Trophoblast cell (in vitro differentiated cells and primary cell): Measurements from ENCODE around the gene RNF123.

Source experiments
- DNase-seq, 2 donors: peaks; one replicate each; pipeline ENCODE4 v3.0.0-alpha.2; 2016
- H2AFZ ChIP-seq: 2 replicates; pipeline ENCODE4 v1.6.1; 2013; ENCODE audit warnings: low read length, moderate library complexity, mild to moderate bottlenecking; ENCODE audit not compliant: insufficient read depth, poor library complexity
- H2AK5ac ChIP-seq: 2 replicates; pipeline ENCODE4 v1.6.1; 2013; ENCODE audit warnings: mild to moderate bottlenecking, low read length
- H2BK120ac ChIP-seq: 2 replicates; pipeline ENCODE4 v1.6.1; 2013; ENCODE audit warnings: low read length, mild to moderate bottlenecking, moderate library complexity; ENCODE audit not compliant: insufficient read depth, poor library complexity
- H2BK12ac ChIP-seq: 2 replicates; pipeline ENCODE4 v1.6.1; 2013; ENCODE audit warnings: mild to moderate bottlenecking, low read length, moderate library complexity
- H2BK5ac ChIP-seq: 2 replicates; pipeline ENCODE4 v1.6.1; 2013; ENCODE audit warnings: low read length, low read depth, moderate library complexity, mild to moderate bottlenecking; ENCODE audit not compliant: poor library complexity
- H3K14ac ChIP-seq: 2 replicates; pipeline ENCODE4 v1.6.1; 2013; ENCODE audit warnings: mild to moderate bottlenecking, low read length
- H3K18ac ChIP-seq: 2 replicates; pipeline ENCODE4 v1.6.1; 2013; ENCODE audit warnings: mild to moderate bottlenecking, low read length
- H3K23ac ChIP-seq: 2 replicates; pipeline ENCODE4 v1.6.1; 2013; ENCODE audit warnings: low read length
- H3K27ac ChIP-seq: 2 replicates; pipeline ENCODE4 v1.5.1; 2013; ENCODE audit warnings: low read depth, mild to moderate bottlenecking, inconsistent platforms, low read length, moderate library complexity
- H3K27me3 ChIP-seq: 2 replicates; pipeline ENCODE4 v1.6.1; 2013; ENCODE audit warnings: inconsistent platforms, mild to moderate bottlenecking, low read length, moderate library complexity; ENCODE audit not compliant: insufficient read depth
- H3K36me3 ChIP-seq, 2 experiments: 1 replicate in 1 of 2; 2 replicates in 1 of 2; pipeline ENCODE4 v1.6.1; 2013; ENCODE audit warnings: low read length in 2 of 2, mild to moderate bottlenecking in 2 of 2, moderate library complexity in 1 of 2; ENCODE audit not compliant: insufficient read depth in 2 of 2, control insufficient read depth in 1 of 2
- H3K4ac ChIP-seq: 2 replicates; pipeline ENCODE4 v1.6.1; 2013; ENCODE audit warnings: low read depth, mild to moderate bottlenecking, low read length, moderate library complexity
- H3K4me1 ChIP-seq, 2 experiments: 1 replicate in 1 of 2; 2 replicates in 1 of 2; pipeline ENCODE4 v1.6.1; 2013; ENCODE audit warnings: low read length in 2 of 2, mild to moderate bottlenecking in 2 of 2, moderate library complexity in 1 of 2; ENCODE audit not compliant: insufficient read depth in 2 of 2, control insufficient read depth in 1 of 2
- H3K4me2 ChIP-seq: 2 replicates; pipeline ENCODE4 v1.6.1; 2013; ENCODE audit warnings: inconsistent platforms, mild to moderate bottlenecking, low read length, moderate library complexity
- H3K4me3 ChIP-seq: 2 replicates; pipeline ENCODE4 v1.5.1; 2013; ENCODE audit warnings: mild to moderate bottlenecking, low read depth, low read length, inconsistent platforms
- H3K79me1 ChIP-seq: one replicate; pipeline ENCODE4 v1.6.1; 2013; ENCODE audit warnings: low read length
- H3K79me2 ChIP-seq: 2 replicates; pipeline ENCODE4 v1.6.1; 2013; ENCODE audit warnings: low read length, mild to moderate bottlenecking; ENCODE audit not compliant: control insufficient read depth, insufficient read depth, poor library complexity
- H3K9ac ChIP-seq: 2 replicates; pipeline ENCODE4 v1.6.1; 2013; ENCODE audit warnings: mild to moderate bottlenecking, low read length
- H3K9me3 ChIP-seq: 2 replicates; pipeline ENCODE4 v1.6.1; 2013; ENCODE audit warnings: low read depth, mild to moderate bottlenecking, control low read depth, inconsistent platforms, low read length; ENCODE audit not compliant: insufficient read depth
- H4K12ac ChIP-seq: 2 replicates; pipeline ENCODE4 v1.6.1; 2013; ENCODE audit warnings: low read depth, mild to moderate bottlenecking, low read length, moderate library complexity
- H4K8ac ChIP-seq: 2 replicates; pipeline ENCODE4 v1.6.1; 2013; ENCODE audit warnings: low read depth, mild to moderate bottlenecking, low read length, moderate library complexity
- H4K91ac ChIP-seq: one replicate; pipeline ENCODE4 v1.6.1; 2013; ENCODE audit warnings: low read depth, mild to moderate bottlenecking, low read length, moderate library complexity
- WGBS: extraction: QIAGEN DNeasy Blood & Tissue Kit; methylation state at CpG from one replicate; pipeline ENCODE4 v1.1.7; 2013; ENCODE audit warnings: missing lambda C conversion rate; ENCODE audit not compliant: insufficient read length, insufficient coverage; ENCODE audit errors: extremely low coverage; 5-methylcytosine and 5-hydroxymethylcytosine counted together

RNF123 gene

DNA sequence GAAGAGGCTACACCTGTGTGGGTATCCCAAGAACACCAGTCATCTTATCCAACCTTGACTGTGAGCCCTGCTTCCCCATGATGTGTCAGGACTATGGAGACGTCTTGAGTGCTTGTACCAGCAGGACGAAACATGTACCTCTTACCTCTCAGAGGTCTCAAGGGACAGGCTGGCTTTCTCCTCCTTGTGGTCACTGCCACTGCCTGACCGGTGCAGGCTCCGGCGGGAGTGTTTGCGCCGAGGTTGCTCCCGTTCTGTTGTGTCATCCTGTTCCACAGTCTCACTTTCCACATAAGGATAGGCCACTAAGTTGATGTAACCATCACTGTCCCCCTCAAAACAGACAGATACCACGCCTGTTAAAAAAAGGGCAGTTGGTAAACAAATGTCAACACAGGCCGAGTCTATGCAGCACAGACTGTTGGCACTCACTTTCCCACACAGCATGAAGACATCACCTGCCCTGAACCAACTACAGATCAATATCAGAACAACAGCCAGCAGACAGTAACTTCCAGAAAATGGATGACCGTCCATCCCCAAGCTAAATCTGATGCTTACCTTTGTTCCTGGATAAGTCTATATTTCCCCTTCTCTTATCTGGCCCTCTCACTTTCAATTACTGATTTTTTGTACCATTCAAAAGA, 48.8 kb downstream of the RNF123 start:
- no CpG with 5 or more reads among the region's 11 CpGs for WGBS
- no peaks in the 10 kb centered on the region for H3K79me1 ChIP-seq
- H3K27me3 ChIP-seq = no peaks in the 10 kb centered on the region
- H2BK12ac ChIP-seq = no peak overlapping the region
- H3K4me2 ChIP-seq = no peak overlapping the region
- no peak for DNase-seq
- peaks cover 17 to 34% of the 10 kb centered on the region in 2 experiments for H3K36me3 ChIP-seq
- no peaks in the 10 kb centered on the region for H3K9me3 ChIP-seq
- no peak overlapping the region for H4K91ac ChIP-seq
- no peak overlapping the region for H3K9ac ChIP-seq
- H3K79me2 ChIP-seq = no peaks in the 10 kb centered on the region
- no peak overlapping the region for H3K14ac ChIP-seq
- no peak overlapping the region for H2BK5ac ChIP-seq
- no peak overlapping the region for H2BK120ac ChIP-seq
- no peak overlapping the region for H2AK5ac ChIP-seq
- no peak overlapping the region for H4K8ac ChIP-seq
- no peak overlapping the region for H3K4ac ChIP-seq
- H3K27ac ChIP-seq = no peak overlapping the region
- H2AFZ ChIP-seq = no peak overlapping the region
- no peak overlapping the region for H3K4me3 ChIP-seq
- H3K4me1 ChIP-seq = no peaks in the 10 kb centered on the region
- H3K18ac ChIP-seq = no peak overlapping the region
- no peak overlapping the region for H3K23ac ChIP-seq
- H4K12ac ChIP-seq = no peak overlapping the region

DNA sequence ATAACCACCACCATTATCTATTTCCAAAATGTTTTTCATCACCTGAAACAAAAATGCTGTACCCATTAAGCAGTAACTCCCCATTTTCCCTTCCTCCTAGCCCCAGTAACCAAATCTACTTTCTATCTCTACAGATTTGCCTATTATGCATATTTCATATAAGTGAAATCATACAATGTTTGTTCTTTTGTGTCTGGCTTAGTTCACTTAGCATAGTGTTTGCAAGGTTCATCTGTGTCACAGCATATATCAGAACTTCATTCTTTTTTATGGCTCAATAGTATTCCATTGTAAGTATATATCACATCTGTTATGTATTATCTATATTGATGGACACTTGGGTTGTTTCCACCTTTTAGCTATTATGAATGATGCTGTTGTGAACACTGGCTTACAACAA, 51.1 kb downstream of the RNF123 start:
- no peak overlapping the region for H3K23ac ChIP-seq
- H2BK5ac ChIP-seq = no peak overlapping the region
- H3K79me1 ChIP-seq = no peaks in the 10 kb centered on the region
- no peak overlapping the region for H3K4me3 ChIP-seq
- H4K91ac ChIP-seq = no peak overlapping the region
- no peak overlapping the region for H2AK5ac ChIP-seq
- H2AFZ ChIP-seq = no peak overlapping the region
- H3K4me2 ChIP-seq = no peak overlapping the region
- H3K14ac ChIP-seq = no peak overlapping the region
- no peaks in the 10 kb centered on the region for H3K27me3 ChIP-seq
- H4K8ac ChIP-seq = no peak overlapping the region
- H3K4ac ChIP-seq = no peak overlapping the region
- no peak for DNase-seq
- no peaks in the 10 kb centered on the region for H3K79me2 ChIP-seq
- peaks cover 8 to 20% of the 10 kb centered on the region in 2 experiments for H3K36me3 ChIP-seq
- H3K18ac ChIP-seq = no peak overlapping the region
- H3K9ac ChIP-seq = no peak overlapping the region
- H2BK12ac ChIP-seq = no peak overlapping the region
- H3K27ac ChIP-seq = no peak overlapping the region
- H2BK120ac ChIP-seq = no peak overlapping the region
- no peaks in the 10 kb centered on the region for H3K4me1 ChIP-seq
- no peaks in the 10 kb centered on the region for H3K9me3 ChIP-seq
- no peak overlapping the region for H4K12ac ChIP-seq

GRCh38 chr3:49745986-49746385, 56.6 kb downstream of the RNF123 start:
- peaks cover 3% of the 10 kb centered on the region in 2 experiments for H3K4me1 ChIP-seq
- no peak overlapping the region for H4K91ac ChIP-seq
- H2BK5ac ChIP-seq = no peak overlapping the region
- H3K36me3 ChIP-seq = peaks cover 7 to 15% of the 10 kb centered on the region in 2 experiments
- H3K9ac ChIP-seq = no peak overlapping the region
- no peak overlapping the region for H4K12ac ChIP-seq
- no peaks in the 10 kb centered on the region for H3K79me1 ChIP-seq
- no peak overlapping the region for H3K14ac ChIP-seq
- H3K27me3 ChIP-seq = no peaks in the 10 kb centered on the region
- no peak overlapping the region for H4K8ac ChIP-seq
- WGBS = no CpG with 5 or more reads among the region's 2 CpGs
- no peak overlapping the region for H2AK5ac ChIP-seq
- no peak overlapping the region for H2BK12ac ChIP-seq
- H3K4me2 ChIP-seq = no peak overlapping the region
- H2AFZ ChIP-seq = no peak overlapping the region
- H3K27ac ChIP-seq = no peak overlapping the region
- no peak overlapping the region for H3K18ac ChIP-seq
- H3K23ac ChIP-seq = no peak overlapping the region
- H3K79me2 ChIP-seq = no peaks in the 10 kb centered on the region
- no peak overlapping the region for H3K4me3 ChIP-seq
- no peak overlapping the region for H2BK120ac ChIP-seq
- H3K9me3 ChIP-seq = no peaks in the 10 kb centered on the region
- H3K4ac ChIP-seq = no peak overlapping the region
- DNase-seq = no peak

DNA sequence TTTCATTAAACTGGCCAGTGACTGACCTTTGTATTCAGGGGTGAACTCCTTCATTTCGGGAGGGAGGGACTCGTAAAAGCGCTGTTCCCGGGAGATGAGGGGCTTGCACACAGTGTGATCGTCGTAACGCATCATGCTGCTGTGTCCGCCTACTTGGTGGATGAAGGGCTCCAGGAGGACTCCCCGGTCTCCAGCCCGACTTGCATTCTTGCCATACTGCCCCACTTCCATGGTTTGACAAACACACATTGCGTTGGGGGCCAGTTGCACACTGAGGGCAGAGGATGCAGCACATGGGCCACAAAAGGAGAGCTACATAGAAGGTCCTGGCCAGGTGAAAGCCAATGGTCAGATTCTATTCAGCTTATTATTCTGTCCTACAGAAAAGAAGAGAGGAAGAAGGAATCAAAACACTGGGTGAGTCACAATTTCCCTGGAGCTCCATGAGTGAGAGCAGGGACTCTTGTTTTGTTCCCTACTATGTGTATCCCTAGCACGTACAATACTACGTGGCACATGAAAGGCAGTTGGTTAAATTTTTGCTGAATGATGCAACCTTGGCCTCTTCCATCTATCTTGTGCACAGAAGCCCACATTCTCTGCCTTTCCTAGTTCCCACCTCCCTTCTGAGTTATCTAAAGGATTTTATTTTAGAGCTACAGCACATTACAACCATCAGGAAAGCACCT, 58.6 kb downstream of the RNF123 start:
- Histone ChIP-seq H2AK5ac (no peak overlapping the region), H3K9ac (no peak overlapping the region), H3K4me2 (no peak overlapping the region), H3K9me3 (no peaks in the 10 kb centered on the region), H3K4me3 (no peak overlapping the region), H2BK5ac (no peak overlapping the region), H4K12ac (no peak overlapping the region), H2AFZ (no peak overlapping the region), H3K27ac (no peak overlapping the region), H3K4me1 (peaks cover 3% of the 10 kb centered on the region in 2 experiments), H3K23ac (no peak overlapping the region), H3K27me3 (no peaks in the 10 kb centered on the region), H4K91ac (no peak overlapping the region), H3K18ac (peak overlapping the region; percentile 30), H3K14ac (no peak overlapping the region), H3K36me3 (peaks cover 7 to 13% of the 10 kb centered on the region in 2 experiments), H3K79me2 (no peaks in the 10 kb centered on the region), H2BK120ac (no peak overlapping the region), H2BK12ac (no peak overlapping the region), H3K79me1 (no peaks in the 10 kb centered on the region), H4K8ac (no peak overlapping the region), H3K4ac (no peak overlapping the region)
- DNase-seq = peak; percentile 31 to 62
- whole genome bisulfite sequencing = no CpG with 5 or more reads among the region's 13 CpGs
